HG03175 (cell line): Measurements from ENCODE around the gene VANGL1.
A peak's percentile ranks its signal among the peaks of the same experiment; 100 is the strongest.

ENCODE experiments used
- ATAC-seq: cut with Tn5 transposase; IDR thresholded peaks from one replicate; pipeline ENCODE4 v1.9.1; 2021; ENCODE audit warnings: mild to moderate bottlenecking, moderate library complexity; ENCODE audit not compliant: unreplicated experiment

Gene VANGL1

GRCh38 chr1:115729756-115730155 is 88.0 kb downstream of the VANGL1 start:
- peak; percentile 93 for ATAC-seq

GRCh38 chr1:115732316-115732715 is 90.5 kb downstream of the VANGL1 start:
- no peak for ATAC-seq

- no peak for ATAC-seq
These were observed 99.0 kb downstream of the VANGL1 start for GRCh38 chr1:115740811-115741210.

- ATAC-seq: no peak
These were observed 103.0 kb downstream of the VANGL1 start for GRCh38 chr1:115744646-115745275.

DNA sequence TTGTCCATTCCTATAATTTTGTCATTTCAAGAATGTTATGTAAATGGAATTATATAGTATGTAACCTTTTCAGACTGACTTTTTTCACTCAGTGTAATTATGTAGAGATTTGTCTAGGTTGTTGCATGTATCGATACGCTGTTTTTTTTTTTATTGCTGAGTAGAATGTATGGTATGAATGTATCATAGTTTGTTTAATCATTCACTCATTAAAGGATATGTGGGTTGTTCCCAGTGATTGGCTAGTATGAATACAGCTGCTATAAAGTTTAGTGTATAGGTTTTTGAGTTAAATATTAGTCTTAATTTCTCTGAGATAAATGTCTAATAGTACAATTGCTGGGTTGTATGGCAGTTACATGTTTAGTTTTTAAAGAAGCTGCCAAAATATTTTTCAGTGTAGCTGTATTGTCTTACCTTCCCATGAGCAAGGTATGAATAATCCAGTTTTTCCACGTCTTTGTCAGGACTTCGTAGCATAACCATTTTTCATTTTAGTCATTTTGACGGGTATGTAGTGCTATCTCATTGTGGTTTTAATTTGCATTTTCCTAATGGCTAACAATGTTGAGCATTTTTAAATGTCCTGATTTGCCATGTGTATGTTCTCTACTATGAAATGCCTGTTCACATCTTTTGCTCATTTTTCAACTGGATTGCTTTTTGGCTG is 104.4 kb downstream of the VANGL1 start:
- ATAC-seq: no peak
